ENCODE measurements around the gene DDT.
"Not testable (repeated sequence)": the region's sequence is repeated elsewhere in the genome, so short reads cannot be mapped to it uniquely, and the experiment has no call there.

Gene DDT

DNA sequence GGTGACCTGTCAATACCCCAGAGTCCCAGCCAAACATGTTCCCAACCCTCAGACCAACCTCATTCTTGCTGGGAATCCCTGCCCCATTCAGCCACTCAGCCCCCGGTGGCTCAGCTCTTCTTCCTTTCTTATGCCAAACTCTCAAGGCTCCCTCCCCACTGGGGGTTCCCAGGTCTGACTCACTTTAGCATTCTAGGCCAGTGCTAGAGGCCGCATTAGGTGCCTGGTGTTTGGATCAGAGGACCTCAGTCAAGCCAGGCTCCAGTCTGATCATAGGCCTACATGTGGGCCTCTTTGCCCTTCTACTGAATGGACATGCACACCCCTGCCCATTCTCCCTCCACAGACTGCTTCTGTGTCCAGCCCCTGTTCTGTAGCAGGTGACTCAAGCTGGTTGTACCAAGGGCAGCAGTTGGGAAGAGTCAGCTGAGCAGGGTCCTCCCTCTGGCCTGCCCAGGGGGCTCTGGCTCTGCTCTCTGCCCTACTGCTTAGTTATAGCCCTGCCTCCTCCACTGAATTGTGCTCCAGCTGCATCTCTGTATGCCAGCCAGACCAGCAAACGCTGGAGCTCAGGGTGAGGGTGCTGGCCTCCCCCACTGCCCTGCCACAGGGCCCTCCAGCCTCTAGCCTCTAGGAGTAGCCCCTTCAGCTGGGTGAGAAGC lies 15.5 kb upstream of the DDT start:
- not testable (repeated sequence) for DNase-seq (ENCODE audit: low spot score)

GRCh38 chr22:23986538-23987178 lies 12.4 kb upstream of the DDT start:
- not testable (repeated sequence) for DNase-seq (ENCODE audit: low spot score)

DNA sequence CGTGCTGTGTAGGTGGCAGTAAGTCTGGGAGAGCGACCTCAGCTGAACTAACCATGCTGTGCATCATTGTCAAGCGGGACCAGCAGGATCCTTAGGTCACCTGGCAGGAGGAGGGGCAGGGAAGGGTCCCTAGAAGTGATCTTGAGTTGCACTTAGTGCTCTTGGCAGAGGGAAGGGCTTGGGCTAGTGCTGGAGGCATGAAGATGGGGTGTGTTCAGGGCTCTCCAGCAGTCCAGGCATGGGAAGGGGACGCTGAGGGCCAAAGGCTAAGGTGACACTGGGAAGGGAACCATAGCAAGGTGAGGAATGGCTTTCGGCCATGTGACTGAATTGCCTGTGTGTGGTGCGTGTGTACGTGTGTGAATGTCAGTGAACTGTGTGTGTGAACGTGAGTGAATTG lies 11.8 kb upstream of the DDT start:
- not testable (repeated sequence) for DNase-seq (ENCODE audit: low spot score)

DNA sequence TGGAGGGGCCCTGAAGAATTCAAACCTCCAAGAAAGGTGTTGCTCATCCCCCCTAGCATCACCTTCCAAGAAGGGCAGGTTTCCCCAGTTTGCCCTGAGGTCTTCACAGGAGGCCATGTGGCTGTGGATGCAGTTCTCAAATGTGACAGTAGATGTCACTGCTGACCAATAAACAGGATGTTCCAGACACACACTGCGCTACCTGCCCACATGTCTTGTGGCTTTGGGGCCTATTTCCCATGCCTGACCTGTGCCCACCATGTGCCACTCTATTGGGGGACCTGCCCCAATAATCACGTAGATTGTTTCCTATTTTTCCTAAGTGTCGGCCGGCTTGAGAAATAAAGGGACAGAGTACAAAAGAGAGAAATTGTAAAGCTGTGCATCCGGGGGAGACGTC lies 10.2 kb upstream of the DDT start:
- peak; percentile 18 for DNase-seq (ENCODE audit: low spot score)

DNA sequence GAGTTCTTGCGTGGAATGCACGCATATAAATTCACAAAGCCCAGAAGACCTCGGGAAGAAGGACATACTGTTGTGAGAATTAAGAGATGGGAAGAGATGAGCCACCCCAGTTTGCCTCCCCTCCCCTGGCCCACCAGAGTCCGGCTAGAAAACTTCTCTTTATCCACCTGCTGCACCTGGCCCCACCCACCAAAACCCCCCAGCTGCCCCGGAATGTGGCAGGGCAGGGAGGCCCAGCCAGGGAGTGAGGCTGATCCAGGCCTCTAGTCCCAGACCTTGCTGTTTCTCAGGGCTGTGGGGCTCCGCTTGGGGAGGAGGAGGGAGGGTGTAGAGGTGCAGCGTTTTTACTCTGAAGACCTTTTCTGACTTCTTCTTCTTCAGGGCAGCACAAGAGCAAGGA lies 6.3 kb upstream of the DDT start:
- not testable (repeated sequence) for DNase-seq (ENCODE audit: low spot score)

- not testable (repeated sequence) for DNase-seq (ENCODE audit: low spot score)
These were observed 5.5 kb upstream of the DDT start, which contains the start of gene GSTT2 for GRCh38 chr22:23979557-23980240. TSS of gene GSTT2 (plus strand) at chr22:23980134.

DNA sequence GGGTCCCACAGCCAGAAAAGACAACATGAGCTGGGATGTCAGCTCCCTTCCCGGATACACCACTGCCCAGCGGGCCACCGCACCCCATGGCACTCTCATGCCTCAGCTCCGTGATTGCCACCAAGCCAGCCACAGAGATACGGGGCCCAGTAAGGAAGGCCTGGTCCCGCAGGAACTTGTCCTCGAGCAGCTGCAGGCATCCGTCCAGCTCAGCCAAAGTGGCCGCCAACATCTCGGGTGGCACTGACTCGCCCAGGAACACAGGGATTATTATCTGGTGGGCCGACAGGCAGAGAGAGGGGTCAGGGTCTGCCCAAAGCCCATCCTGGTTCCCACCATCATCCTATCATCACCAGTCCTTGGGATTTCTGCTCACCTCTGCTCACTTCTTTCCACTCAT lies 3.1 kb upstream of the DDT start:
- not testable (repeated sequence) for DNase-seq (ENCODE audit: low spot score)

DNA sequence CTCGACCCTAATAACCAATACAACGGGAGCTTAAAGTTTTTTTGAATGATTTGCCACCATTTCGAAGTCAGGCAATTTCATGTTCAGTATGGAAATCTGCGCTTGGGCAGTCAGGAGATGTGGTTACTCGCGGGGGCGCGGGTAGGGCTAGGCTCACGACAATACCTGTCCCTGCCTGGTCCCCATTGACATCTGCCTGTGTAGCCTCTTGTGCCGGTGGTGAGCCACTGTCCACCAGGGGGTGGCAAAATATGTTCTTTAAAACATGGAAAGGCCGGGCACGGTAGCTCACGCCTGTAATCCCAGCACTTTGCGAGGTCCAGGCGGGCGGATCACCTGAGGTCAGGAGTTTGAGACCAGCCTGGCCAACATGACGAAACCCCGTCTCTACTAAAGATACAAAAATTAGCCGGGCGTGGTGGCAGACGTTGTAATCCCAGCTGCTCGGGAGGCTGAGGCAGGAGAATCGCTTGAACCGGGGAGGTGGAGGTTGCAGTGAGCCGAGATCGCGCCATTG lies 653 bp upstream of the DDT start:
- not testable (repeated sequence) for DNase-seq (ENCODE audit: low spot score)

DNA sequence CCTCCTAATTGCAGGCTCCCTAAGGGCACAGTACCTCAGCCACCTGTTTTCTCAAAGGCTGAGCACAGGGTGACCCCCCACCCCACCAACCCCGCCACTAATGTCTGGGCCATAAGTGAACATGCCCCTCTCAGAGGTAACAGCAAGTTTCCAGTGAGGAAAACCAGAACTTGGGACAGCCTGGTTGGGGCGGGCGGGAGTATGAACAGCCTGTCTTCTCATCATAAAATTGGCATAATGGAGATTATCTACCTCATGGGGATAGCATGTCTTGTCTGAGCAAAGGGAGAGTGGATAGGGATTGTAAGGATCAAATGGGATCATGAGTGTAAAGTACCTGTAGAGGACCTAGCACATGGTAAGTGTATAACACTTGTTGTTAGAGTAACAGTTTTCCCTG lies 2.3 kb downstream of the DDT start:
- DNase-seq (ENCODE audit: low spot score) = not testable (repeated sequence)

DNA sequence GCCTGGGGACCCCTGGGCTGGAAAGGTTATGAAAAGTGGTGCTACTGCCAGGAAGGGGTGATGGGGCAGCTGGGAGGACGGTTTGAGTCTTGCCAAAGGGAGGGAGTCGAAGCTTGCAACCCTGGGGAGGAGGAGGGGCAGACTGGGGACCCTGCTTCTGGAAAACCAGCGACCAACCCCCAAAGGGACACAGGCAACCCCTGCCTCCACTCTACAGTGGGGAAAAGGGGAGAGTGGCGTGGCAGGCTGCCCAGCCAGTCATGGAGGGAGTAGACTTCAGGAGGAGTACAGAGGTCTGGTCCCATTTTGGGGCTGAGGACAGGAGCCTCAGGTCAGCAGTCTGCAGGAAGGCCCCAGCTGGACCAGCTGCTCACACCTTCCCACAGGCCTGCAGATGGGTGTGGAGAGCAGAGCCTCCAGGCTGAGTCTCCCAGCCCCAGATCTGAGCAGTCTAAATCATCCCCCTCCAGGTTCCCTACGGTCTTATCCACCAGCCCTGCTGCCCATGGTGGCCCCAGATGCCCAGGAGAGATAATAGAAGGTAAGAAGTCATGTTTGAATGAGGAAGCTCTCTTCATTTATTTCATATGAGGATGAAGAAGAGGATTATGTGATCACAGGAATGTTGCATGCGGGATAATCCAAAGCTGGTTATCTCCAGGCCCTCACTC lies 3.3 kb downstream of the DDT start:
- DNase-seq (ENCODE audit: low spot score) = no peak

DNA sequence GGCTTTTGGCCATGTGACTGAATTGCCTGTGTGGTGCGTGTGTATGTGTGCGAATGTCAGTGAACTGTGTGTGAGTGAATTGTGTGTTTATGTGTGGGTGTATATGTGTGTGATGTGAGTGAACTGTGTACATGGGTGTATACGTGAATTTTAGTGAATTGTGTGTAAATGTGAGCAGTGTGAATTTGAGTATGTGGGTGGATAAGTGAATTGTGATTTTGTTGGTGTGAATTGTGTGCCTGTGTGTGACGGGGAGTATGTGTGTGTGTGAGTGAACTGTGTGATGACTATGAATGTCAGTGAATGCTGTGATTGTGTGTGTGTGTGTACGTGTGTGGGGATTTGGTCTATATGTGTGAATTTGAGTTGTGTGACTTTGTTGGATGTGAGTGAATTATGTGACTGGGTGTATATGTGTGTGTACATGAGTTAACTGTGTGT lies 4.0 kb downstream of the DDT start:
- no peak for DNase-seq (ENCODE audit: low spot score)

DNA sequence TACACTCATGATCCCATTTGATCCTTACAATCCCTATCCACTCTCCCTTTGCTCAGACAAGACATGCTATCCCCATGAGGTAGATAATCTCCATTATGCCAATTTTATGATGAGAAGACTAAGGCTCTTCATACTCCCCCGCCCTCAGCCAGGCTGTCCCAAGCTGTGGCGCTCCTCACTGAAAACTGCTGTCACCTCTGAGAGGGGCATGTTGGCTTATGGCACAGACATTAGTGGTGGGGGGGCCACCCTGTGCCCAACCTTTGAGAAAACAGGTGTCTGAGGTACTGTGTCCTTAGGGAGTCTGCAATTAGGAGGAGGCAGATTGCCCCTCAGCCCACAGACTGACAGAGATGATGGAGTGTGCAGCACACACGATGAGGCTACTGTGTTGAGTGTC lies 5.2 kb downstream of the DDT start:
- no peak for DNase-seq (ENCODE audit: low spot score)

DNA sequence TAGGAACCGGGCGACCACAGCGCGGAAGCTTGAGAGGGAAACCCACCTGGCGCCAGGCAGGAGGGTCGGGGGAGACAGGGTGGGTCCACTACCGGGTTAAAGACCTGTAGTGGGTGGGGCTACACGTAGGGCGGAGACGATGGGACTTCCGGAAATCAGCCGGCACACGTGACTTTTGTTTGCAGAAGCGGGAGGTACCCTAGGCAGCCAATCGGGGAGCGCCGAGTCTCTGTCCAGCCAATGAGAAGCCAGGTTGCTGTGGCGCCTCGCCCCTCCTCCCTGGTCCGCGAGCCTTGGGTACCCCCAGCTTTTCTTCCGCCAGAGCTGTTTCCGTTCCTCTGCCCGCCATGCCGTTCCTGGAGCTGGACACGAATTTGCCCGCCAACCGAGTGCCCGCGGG lies 7.7 kb downstream of the DDT start, which contains the start of gene DDTL:
DDTL (plus strand) TSS at position 321 of the 400 bp plus-strand sequence; CDS start at position 348, 27 bp downstream.
- DNase-seq (ENCODE audit: low spot score) = not testable (repeated sequence)

- DNase-seq (ENCODE audit: low spot score) = not testable (repeated sequence)
These were observed 8.1 kb downstream of the DDT start for GRCh38 chr22:23966094-23966493.

GRCh38 chr22:23961084-23961771 lies 13.0 kb downstream of the DDT start, which contains the start of gene GSTT2B:
TSS of gene GSTT2B (minus strand) at chr22:23961195. CDS start at chr22:23961131, 64 bp downstream.
- DNase-seq (ENCODE audit: low spot score) = not testable (repeated sequence)

DNA sequence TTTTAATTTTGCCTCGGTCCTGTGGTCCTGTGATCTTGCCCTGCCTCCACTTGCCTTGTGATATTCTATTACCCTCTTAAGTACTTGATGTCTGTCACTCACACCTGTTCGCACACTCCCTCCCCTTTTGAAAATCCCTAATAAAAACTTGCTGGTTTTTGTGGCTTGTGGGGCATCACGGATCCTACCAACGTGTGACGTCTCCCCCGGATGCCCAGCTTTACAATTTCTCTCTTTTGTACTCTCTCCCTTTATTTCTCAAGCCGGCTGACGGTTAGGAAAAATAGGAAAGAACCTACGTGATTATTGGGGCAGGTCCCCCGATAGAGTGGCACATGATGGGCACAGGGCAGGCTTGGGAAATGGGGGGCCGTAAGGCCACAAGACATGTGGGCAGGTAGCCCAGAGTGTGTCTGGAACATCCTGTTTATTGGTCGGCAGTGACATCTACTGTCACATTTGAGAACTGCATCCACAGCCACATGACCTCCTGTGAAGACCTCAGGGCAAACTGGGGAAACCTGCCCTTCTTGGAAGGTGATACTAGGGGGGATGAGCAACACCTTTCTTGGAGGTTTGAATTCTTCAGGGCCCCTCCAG lies 17.8 kb downstream of the DDT start:
- peak; percentile 58 for DNase-seq (ENCODE audit: low spot score)

- not testable (repeated sequence) for DNase-seq (ENCODE audit: low spot score)
These were observed 18.4 kb downstream of the DDT start for GRCh38 chr22:23955886-23956285.

DNA sequence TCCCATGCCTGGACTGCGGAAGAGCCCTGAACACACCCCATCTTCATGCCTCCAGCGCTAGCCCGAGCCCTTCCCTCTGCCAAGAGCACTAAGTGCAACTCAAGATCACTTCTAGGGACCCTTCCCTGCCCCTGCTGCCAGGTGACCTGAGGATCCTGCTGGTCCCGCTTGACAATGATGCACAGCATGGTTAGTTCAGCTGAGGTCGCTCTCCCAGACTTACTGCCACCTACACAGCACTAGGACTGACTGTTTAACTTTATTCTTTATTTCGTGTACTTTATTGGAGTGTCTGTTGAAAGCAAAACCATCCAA lies 19.3 kb downstream of the DDT start:
- DNase-seq (ENCODE audit: low spot score) = not testable (repeated sequence)

- DNase-seq (ENCODE audit: low spot score) = not testable (repeated sequence)
These were observed 19.8 kb downstream of the DDT start for GRCh38 chr22:23954193-23954990.

- not testable (repeated sequence) for DNase-seq (ENCODE audit: low spot score)
These were observed 20.8 kb downstream of the DDT start for GRCh38 chr22:23953485-23953884.

All from iPS-NIHi11 (cell line).